Gastrocnemius medialis (tissue), 4 donors: ENCODE results near the gene FLII. TPM values are rescaled to one million over a fixed set of nuclear protein-coding genes. Genes with fewer than 3 reads are reported as not detected.

Source experiments
- ATAC-seq, 2 donors: fragments of 150-250 bp; one replicate each; pipeline ENCODE4 v1.9.1; 2016
- DNase-seq, 2 donors: peaks; one replicate each; pipeline ENCODE4 v3.0.0-alpha.2; 2019
- H3K27ac ChIP-seq, 4 donors: fragments of 200-600 bp; sonication (generic); 1 replicate in 1 of 4; 2 replicates in 3 of 4; pipeline ENCODE4 v1.5.1; 2016 to 2018; ENCODE audit warnings: mild to moderate bottlenecking in 2 of 4, moderate library complexity in 1 of 4
- H3K27me3 ChIP-seq, 3 donors: fragments of 200-600 bp; sonication (generic) in 2 of 3; 1 replicate in 1 of 3; 2 replicates in 2 of 3; pipeline versions ENCODE4 v1.5.1 to v1.6.0; 2016 to 2019; ENCODE audit warnings: mild to moderate bottlenecking in 1 of 3, moderate library complexity in 1 of 3
- H3K36me3 ChIP-seq, 2 donors: fragments of 200-600 bp; sonication (generic) in 1 of 2; one replicate each; pipeline ENCODE4 v1.5.1; 2017 to 2018
- H3K4me1 ChIP-seq, 2 donors: fragments of 200-600 bp; sonication (generic) in 1 of 2; one replicate each; pipeline ENCODE4 v1.5.1; 2016 to 2017; ENCODE audit warnings: mild to moderate bottlenecking in 2 of 2
- H3K4me3 ChIP-seq, 4 donors: fragments of 200-600 bp; sonication (generic) in 3 of 4; 1 replicate in 1 of 4; 2 replicates in 3 of 4; pipeline ENCODE4 v1.5.1; 2016 to 2019; ENCODE audit warnings: mild to moderate bottlenecking in 2 of 4
- H3K9me3 ChIP-seq, 3 donors: fragments of 200-600 bp; sonication (generic) in 2 of 3; 1 replicate in 1 of 3; 2 replicates in 2 of 3; pipeline ENCODE4 v1.5.1; 2016 to 2019
- CTCF ChIP-seq, 5 experiments: fragments of 450-650 bp in 3 of 5; fragments of 200-600 bp in 2 of 5; sonication (generic) in 2 of 5; IDR thresholded peaks in 4 of 5; conservative IDR thresholded peaks in 1 of 5; 1 replicate in 4 of 5; 2 replicates in 1 of 5; pipeline ENCODE4 v1.5.1; 2016 to 2019; ENCODE audit warnings: antibody characterized with exemption in 5 of 5, mild to moderate bottlenecking in 3 of 5, moderate library complexity in 3 of 5
- POLR2A ChIP-seq, 2 donors: fragments of 450-650 bp; IDR thresholded peaks; one replicate each; pipeline ENCODE4 v1.6.1; 2017; ENCODE audit warnings: antibody characterized with exemption in 2 of 2, mild to moderate bottlenecking in 2 of 2, moderate library complexity in 2 of 2
- in situ Hi-C, 4 donors: fragments of 200-750 bp; cut with MboI; loops; one replicate each; pipeline versions ENCODE4 v1.15.0 to v1.8.0; 2017; ENCODE audit warnings: low sequenced_read_pairs in 4 of 4
- intact Hi-C: fragments of 100-400 bp; cut with DNase I; formaldehyde crosslinking; loops from one replicate; pipeline ENCODE4 v1.15.1; 2023; ENCODE audit warnings: low total_unique reads
- total RNA-seq, 4 donors: library from RNA; depleted of rRNA; stranded (reverse); fragments of >200 nt; gene quantifications; one replicate each; pipeline versions ENCODE4 v1.1.0 to v1.2.3, GENCODE V29; 2016

Gene FLII
- total RNA-seq, 4 donors from 2014 or later: 600 to 752 (median 681) TPM

GRCh38 chr17:18240449-18240848, 18.1 kb downstream of the FLII start:
- no peaks in the 10 kb centered on the region for H3K4me1 ChIP-seq
- H3K4me3 ChIP-seq: no peak overlapping the region
- intact Hi-C loops (no loop called here), in situ Hi-C loops (no loop called here)
- DNase-seq (no peak), ATAC-seq (no peak)
- H3K9me3 ChIP-seq: no peaks in the 10 kb centered on the region
- no peak for TF ChIP-seq CTCF (IDR thresholded peaks at IDR 0.05 in 4 of 5, conservative IDR thresholded peaks at IDR 0.05 in 1 of 5)
- TF ChIP-seq POLR2A (IDR thresholded peaks at IDR 0.05): no peak
- no peak overlapping the region for H3K27ac ChIP-seq
- H3K27me3 ChIP-seq: no peaks in the 10 kb centered on the region
- peaks cover 0 to 26% of the 10 kb centered on the region in 2 donors for H3K36me3 ChIP-seq

GRCh38 chr17:18238299-18238698, 20.2 kb downstream of the FLII start:
- TF ChIP-seq CTCF (IDR thresholded peaks at IDR 0.05 in 4 of 5, conservative IDR thresholded peaks at IDR 0.05 in 1 of 5) (no peak), POLR2A (IDR thresholded peaks at IDR 0.05) (no peak)
- Histone ChIP-seq H3K4me3 (no peak overlapping the region), H3K27ac (no peak overlapping the region), H3K27me3 (no peaks in the 10 kb centered on the region), H3K4me1 (no peaks in the 10 kb centered on the region), H3K9me3 (no peaks in the 10 kb centered on the region), H3K36me3 (peaks cover 0 to 13% of the 10 kb centered on the region in 2 donors)
- DNase-seq: no peak
- intact Hi-C loops (no loop called here), in situ Hi-C loops (no loop called here)
- no peak for ATAC-seq

- no peak for TF ChIP-seq CTCF (IDR thresholded peaks at IDR 0.05 in 4 of 5, conservative IDR thresholded peaks at IDR 0.05 in 1 of 5)
- no peak for TF ChIP-seq POLR2A (IDR thresholded peaks at IDR 0.05)
- Histone ChIP-seq H3K27ac (no peak overlapping the region), H3K4me1 (no peaks in the 10 kb centered on the region), H3K36me3 (peaks cover 0 to 12% of the 10 kb centered on the region in 2 donors), H3K4me3 (no peak overlapping the region), H3K9me3 (no peaks in the 10 kb centered on the region), H3K27me3 (no peaks in the 10 kb centered on the region)
- in situ Hi-C loops (no loop called here), intact Hi-C loops (no loop called here)
- ATAC-seq (no peak), DNase-seq (no peak)
Measured at GRCh38 chr17:18237461-18237860, 21.1 kb downstream of the FLII start.

- in situ Hi-C loops: no loop called here
- Histone ChIP-seq H3K4me3 (no peak overlapping the region), H3K27ac (no peak overlapping the region), H3K4me1 (no peaks in the 10 kb centered on the region), H3K27me3 (no peaks in the 10 kb centered on the region), H3K36me3 (peaks cover 0 to 7% of the 10 kb centered on the region in 2 donors), H3K9me3 (no peaks in the 10 kb centered on the region)
- intact Hi-C loops: no loop called here
- DNase-seq: no peak
- ATAC-seq: no peak
- TF ChIP-seq CTCF (IDR thresholded peaks at IDR 0.05 in 4 of 5, conservative IDR thresholded peaks at IDR 0.05 in 1 of 5): no peak
- TF ChIP-seq POLR2A (IDR thresholded peaks at IDR 0.05): no peak
Measured at GRCh38 chr17:18236494-18236893, 22.0 kb downstream of the FLII start.

GRCh38 chr17:18235743-18236256, 22.7 kb downstream of the FLII start:
- in situ Hi-C loops: no loop called here
- Histone ChIP-seq H3K4me1 (no peaks in the 10 kb centered on the region), H3K4me3 (no peak overlapping the region), H3K36me3 (peaks cover 0 to 7% of the 10 kb centered on the region in 2 donors), H3K9me3 (no peaks in the 10 kb centered on the region), H3K27ac (no peak overlapping the region), H3K27me3 (no peaks in the 10 kb centered on the region)
- DNase-seq (no peak), ATAC-seq (no peak)
- intact Hi-C loops: no loop called here
- TF ChIP-seq CTCF (IDR thresholded peaks at IDR 0.05 in 4 of 5, conservative IDR thresholded peaks at IDR 0.05 in 1 of 5) (no peak), POLR2A (IDR thresholded peaks at IDR 0.05) (no peak)
